GM20431 (cell line): ENCODE data around the gene CCR4.
"Not testable (repeated sequence)": the region's sequence is repeated elsewhere in the genome, so short reads cannot be mapped to it uniquely, and the experiment has no call there.

Experiments
- in situ Hi-C: fragments of 300-500 bp; cut with MseI, MboI; formaldehyde crosslinking; loops from one replicate; pipeline ENCODE4 v1.15.0; 2020; ENCODE audit warnings: low sequenced_read_pairs; ENCODE audit not compliant: unreplicated experiment

The CCR4 gene

DNA sequence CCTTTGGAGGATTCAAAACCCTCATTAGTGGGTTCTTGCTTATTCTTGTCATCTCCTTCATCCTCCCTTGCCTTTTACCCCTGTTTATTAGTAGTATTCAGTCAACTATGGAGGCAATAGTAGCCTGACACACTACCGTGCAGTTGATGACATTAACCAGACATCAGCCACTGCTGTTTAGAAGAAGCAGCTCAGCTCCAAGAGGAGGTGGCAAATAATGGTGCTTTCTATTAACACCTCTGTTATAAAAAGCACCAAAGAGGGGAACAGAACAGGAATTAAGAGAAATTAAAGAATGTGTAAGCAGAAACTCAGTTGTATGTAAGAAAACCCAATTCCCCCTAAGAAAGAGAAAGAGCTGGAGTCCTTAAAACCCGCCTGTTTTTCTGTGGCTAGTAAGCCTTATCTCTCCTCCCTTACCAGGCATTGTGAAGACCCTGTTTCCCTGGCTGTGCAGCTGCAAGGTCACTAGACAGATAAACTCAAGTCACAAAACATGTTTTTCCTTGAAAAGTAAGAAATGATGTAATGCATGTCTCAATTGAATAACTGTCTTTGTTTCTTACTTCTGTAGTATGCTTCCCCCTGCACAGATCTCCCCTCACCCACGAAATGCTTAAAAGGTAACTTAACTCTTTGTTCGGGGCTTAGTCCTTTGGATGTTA, 21.2 kb downstream of the CCR4 start:
- in situ Hi-C loops = no loop called here

DNA sequence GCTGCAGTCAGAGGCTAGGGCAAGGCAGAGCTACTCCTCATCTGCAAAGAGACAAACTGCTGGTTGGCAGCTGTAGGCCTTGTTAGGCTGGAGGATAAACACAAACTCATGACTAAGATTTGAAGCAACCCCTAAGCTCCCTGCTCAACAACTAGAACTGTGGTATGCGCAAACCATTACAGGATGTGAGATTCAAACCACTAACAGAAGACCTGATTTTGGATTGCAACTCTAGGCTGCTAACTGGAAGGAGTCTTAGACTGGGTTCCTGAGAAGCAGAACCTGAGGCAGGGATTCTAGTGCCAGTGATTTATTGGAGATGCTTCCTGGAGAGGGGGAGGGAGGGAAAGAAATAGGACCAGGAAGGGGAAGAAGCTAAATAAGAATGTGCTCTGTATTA, 22.5 kb downstream of the CCR4 start:
- in situ Hi-C loops = no loop called here

DNA sequence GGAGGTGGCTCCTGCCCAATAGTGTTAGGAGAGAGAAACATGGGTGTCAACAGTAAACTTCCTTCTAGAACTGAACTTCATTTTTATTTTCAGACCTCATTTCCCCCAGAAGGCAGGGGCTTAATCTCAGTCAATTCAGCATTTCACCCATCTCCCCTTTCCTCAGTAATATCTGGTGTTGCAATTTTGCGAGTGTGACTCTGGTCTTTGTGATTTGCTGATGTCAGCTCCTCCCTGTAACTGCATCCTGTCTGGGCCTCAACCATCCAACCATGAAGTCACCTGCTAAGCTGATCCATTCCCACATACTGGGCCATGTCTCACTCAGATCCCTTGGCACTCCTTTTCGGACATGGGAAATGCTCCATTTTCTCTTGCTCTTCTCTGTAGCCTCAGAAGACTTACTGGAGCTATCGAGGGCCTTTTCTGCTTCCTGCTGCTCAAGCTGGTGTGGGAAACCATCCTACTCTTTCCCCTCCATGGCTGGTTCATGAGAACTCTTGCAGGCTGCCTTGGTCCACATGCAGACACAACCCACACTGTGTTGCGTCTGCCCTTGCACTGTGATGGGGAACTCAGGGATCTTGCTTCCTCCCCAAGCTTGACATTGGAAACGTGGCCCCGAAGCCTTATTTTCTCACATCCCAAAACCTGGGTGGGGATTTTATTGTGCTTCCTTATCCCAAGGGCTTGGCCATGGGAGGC, 24.6 kb downstream of the CCR4 start:
- in situ Hi-C loops = no loop called here

DNA sequence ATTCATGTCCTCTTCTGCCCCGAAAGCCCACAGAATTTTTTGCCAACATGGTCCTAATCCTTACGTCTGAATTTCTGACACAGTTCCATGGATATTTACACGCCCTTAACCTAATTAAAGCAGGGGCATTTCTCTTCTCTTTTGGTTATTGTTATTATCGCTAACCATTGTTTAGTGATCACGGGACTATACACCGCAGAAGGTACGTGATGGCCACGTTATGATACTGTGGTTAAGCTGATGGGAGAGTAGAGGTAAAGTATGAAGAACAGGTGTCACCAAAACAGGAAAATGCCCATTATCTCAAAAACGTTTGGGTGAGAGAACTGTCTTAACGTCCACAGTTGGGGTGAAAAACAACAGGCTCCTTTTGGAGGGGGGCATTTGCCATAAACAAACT, 26.4 kb downstream of the CCR4 start:
- in situ Hi-C loops = no loop called here

DNA sequence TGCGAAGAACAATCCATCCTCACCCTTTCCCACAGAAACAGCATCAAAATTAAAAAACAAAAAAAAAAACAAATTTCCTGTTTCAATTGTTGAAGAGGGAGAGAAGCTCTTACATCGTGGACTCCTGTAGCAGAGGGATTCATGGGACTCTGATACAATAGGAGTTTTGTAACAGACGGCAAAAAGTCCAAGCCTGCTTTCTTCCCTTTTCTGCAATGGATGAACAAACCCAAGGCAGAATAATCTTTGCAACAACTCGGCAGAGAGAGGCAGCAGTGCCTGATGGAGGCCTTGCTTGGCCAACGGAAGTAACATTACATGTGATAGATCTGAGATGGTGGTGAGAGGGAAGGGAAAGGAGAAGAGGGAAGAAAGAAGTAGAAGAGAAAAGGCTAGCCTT, 26.9 kb downstream of the CCR4 start:
- in situ Hi-C loops = no loop called here

DNA sequence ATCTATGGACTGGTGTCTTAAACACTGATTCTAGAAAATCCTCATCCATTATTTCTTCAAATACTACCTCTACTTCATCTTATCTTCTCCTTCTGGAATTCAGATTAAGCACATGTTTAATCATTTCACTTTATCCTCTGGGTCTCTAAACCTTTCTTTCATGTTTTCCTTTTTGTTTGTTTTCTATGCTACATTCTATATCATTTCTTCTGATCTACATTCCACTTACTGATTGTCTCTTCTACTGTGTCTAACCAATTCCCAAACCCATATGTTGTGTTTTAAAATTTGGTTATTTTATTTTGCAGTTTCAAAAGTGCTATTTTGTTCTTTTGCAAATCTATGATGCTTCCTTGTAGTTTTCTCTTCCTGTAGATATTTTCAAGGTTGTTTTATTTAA, 31.7 kb downstream of the CCR4 start:
- in situ Hi-C loops = no loop called here

DNA sequence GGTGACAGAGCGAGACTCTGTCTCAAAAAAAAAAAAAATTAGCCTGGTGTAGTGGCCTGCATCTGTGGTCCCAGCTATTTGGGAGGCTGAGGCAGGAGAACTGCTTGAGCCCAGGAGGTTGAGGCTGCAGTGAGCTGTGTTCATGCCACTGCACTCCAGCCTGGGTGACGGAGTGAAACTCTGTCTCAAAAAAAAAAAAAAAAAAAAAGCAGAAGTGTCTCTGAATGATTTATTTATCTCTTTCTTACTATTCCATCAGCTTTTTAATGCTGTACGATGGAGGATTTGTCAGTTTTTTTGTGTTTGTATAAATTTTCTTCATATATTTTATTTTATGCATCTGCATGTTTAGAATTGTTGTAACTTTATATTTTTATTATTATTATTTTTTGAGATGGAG, 33.5 kb downstream of the CCR4 start:
- in situ Hi-C loops = not testable (repeated sequence)

DNA sequence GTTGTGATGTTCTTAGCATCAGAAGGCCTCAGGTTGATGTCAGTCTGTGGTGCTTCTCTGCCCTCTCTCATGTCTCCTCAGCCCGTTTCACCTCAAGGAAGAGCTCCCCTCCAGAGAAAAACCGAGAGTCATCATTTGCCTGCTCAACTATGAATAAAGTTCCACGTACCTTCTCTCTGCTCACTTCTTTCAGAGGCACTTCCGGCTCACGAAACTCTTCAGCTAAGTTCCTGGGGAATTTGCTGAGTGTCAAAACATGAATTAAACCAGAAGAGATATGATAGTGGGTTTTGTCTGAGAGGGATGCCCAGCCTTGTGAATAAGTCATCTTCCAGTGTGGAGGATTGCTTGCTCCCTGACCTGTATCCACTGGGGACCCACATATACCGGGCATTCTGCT, 37.7 kb downstream of the CCR4 start:
- in situ Hi-C loops = no loop called here

DNA sequence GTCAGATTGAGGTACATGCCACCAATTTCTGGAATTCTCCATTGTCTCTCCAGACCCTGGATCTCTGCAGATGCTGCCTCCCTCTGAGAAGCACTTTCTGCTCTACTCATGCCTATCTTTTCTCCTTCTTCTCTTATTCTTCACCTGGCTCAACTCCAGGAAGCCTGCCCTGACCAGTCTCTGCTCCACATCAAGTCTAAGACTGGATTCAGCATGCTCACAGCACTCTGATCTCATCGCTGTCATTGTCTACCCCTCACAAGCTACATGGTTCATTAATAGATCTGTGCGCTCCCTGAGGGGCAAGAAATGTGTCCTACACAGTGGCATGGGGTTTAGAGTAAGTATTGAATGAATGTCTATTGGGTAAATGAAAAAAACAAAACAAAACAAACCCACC, 38.7 kb downstream of the CCR4 start:
- in situ Hi-C loops = no loop called here

DNA sequence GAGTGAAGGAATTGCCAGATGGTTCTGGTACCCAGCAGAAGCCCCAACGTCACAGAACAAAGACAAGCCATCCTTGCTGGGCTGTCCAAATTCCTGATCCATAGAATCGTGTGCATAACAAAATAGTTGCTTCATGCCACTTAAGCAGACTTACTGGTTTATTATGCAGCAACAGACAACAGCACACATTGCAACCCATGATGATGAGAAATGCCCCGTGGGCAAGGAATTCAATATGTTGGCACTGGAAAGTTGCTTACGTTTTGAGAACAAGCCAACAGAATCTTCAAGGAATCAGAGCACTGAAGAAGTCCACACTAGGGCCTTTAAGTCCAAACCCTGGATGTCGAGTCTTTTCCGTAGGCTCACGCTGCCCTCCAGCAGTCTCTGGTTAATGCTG, 40.3 kb downstream of the CCR4 start:
- in situ Hi-C loops = no loop called here

DNA sequence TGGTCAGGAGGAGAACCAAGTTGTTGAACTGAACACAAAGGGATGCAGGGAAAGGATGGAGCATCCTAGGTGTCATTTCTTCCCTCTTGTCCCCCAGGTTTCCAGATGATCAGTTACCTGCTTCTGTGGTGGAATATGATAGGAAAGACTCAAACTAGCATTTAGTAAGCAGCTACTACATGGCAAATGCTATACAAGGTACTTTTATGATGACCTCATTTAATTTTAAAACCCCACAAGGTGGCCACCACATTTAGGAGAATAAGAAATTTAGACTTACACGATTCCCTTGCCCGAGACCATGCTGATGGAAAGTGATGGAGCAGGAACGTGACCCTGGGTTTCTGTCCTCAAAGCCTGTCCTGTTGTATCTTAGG, 40.9 kb downstream of the CCR4 start:
- in situ Hi-C loops = no loop called here

DNA sequence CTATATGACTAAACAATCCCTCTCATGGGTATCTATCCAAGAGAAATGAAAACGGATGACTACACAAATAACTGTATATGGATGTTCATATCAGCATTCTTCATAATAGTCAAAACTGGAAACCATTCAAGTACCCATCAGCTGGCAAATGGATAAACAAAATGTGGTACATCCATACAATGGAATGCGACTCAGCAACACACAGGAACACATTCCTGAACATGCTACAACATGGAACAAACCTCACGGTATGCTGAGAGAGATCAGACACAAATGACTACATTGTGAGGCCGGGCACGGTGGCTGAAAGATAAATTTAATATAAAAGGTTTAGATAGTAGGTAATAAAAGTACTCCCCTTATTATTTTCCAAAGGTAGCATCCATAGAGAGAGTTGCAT, 42.6 kb downstream of the CCR4 start:
- in situ Hi-C loops = no loop called here

DNA sequence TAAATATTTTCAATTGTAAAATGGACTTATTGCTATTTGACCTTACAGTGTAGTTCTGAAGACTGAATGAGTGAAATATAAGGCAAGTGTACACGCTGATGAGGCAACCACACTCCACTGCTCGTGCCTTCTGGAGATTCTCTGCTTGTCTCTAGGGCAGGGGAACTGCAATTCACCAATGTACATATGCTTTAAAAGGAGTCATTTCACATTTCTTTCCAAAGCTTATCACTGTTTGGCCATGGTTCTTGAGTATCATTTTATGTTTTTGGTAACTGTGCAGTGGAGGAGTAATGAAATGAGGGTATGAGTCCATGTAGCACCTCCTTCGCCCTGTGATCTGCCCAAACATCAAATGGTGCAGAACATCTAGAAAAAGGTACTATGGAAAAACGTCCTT, 43.7 kb downstream of the CCR4 start:
- in situ Hi-C loops = no loop called here

DNA sequence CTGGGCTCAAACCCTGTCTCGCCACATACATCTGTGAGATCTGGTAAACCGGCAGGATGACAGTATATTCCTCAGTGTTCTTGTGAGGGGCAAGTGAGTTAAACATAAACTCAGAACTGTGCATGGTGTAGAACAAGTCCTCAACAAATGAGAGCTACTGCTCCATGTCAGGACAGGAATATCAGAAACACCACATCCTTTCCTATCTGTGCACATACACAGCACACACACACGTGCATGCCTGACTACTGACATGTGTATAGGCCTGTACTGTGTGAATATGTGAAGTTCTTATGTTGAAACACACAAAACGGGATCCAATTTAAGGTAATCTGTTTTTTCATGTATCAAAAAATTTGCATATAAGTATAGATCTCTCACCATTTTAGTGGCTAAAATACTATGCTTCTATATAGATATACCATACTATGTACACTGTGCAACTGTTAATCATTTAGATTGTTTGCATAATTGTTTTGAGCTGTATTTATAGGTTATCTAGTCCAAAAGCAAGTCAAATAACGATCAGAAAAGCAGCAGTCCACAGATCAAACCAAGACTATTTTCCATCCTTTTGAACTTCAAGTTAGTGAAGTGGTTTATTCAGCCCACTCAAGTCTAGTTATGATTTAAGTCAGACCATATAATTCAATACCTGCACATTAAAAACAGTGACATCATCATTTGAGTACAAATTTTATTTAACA, 44.8 kb downstream of the CCR4 start:
- in situ Hi-C loops = no loop called here

DNA sequence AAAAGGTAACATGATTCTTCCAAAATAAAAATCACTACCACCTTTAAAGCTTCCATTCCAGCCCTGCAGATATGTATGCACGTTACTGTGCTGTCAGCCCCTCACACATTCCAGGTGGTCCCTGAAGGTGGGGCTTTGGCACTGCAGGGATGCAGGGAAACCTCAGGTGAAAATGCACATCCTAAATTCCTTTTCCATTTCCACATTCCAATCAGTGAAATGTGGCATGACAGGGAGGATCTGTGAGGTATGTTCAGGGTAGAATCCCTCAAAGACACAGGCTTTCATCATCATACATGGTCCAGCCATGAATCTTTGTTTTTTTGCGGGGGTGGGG, 45.3 kb downstream of the CCR4 start:
- in situ Hi-C loops = no loop called here

DNA sequence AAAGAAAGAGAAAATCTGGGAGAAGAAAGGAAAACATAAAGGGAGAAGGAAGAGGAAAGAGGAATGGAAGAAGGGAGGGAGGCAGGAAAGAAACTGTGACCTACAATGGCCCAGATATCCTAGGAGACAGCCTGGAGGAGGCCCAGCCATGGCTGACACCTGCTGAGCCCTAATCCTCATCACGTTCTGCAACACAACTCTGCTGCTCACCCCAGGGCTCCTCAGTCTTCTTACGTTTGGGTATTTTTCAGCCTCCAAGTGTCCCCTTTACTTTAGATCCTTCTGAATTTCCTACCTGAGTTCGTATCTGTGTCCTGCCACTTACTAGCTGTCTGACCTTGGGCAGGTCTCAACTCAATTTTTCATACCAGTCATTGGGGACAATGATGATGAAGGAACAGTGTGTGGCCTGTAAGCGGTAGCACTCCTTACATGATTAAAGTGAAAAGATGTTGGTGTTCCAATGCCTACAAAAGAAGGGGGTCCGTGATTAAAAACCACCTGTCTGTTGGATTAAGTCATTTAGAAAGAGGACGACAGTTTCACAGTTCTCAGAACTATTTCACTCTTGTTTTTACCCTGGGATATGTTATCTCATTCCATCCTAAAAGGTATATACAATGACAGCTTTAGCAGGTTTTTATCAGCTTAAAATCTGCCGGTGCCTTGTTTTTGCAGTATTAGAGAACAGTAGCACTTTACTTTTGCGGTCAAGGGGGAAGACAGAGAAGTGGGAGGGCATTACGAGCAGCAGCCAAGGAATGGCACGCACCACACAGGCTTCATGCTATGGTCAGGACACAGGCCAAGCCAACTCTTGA, 47.4 kb downstream of the CCR4 start:
- in situ Hi-C loops = no loop called here

DNA sequence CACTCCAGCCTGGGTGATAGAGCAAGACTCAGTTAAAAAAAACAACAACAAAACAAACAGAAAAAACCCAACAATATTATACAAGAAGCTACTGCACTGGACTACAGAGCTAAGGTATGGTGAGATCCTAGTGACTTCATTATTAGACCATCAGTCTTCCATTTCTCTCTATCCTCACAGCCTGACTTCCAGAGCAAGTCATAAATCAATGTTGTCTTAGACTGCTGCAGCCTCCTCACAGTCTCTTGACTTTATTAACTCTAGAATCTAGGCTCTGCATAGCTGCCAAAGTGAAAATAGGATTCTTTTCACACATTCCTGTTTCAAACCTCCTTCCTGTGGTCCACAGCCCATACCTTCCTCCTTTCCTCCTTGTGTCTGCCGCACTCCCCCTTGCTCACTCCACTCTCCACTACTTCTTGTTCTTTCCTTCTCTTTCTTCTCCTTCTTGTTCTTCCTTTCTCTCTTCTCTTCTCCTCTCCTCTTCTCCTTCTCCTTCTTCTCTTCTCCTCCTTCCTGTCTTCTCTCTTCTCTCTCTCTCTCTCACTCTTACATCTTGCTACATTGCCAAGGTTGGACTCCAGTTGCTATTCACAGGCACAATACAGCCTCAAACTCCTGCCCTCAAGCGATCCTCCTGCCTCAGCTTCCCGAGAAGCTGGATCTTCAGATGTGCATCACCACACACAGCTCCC, 49.4 kb downstream of the CCR4 start:
- in situ Hi-C loops = no loop called here

DNA sequence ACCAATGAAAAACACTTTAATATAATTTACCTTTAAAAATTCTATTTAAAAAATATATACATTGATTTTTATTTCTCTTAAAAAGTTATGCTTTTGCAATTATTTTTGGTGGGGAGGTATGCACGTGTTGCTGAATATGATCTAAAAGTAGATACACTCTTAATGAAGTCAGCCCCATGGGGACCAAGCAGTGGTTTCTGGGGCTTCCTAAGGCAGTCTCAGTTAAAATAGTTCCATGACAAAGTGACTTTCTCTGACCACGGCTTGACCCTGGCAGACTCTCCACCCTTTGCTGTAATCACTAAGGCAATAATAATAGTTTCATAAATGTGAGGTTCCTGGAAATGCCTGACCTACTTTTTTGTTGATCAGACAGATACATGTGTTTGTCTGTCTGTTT, 50.4 kb downstream of the CCR4 start:
- in situ Hi-C loops = no loop called here

DNA sequence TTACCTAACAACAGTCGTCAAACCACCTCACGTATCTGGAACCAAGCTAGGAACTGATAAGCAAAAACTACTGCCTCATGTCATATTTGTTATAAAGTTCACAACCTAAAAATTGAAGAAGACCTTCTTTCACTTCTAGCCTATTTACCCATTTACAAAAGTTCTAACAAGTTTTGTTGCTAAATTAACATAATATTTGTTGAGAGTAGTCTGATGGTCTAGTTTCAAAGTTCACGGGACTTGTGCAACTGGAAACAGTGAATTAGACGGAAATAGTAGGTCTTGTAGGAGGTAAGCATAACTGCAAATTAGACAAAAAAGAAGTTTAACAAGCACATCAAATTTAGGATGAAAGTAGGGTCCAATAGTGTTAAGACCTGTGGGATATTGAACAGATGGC, 51.9 kb downstream of the CCR4 start:
- in situ Hi-C loops = no loop called here

DNA sequence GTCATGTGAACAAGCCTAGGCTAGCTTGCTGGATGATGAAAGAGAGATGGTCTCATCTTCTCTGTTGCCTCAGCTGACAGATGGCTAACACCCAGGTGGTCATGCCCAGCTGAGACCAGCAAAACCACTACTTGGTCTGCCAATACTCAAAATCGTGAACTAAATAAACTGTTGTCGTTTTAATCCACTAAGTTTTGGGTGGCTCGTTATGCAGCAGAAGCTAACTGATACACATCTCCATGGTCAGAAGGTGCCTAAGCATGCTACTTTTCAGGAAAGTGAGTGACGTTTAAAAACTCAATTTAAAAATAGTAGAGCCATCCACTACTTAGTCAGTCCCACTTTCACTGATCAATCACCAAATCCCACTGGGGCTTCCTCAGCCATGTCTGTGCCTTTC, 52.8 kb downstream of the CCR4 start:
- in situ Hi-C loops = no loop called here
